HG02840 (cell line): Measurements from ENCODE around the gene DIS3.
"Not testable (repeated sequence)": the region's sequence is repeated elsewhere in the genome, so short reads cannot be mapped to it uniquely, and the experiment has no call there.

Experiments used
- ATAC-seq: cut with Tn5 transposase; IDR thresholded peaks from one replicate; pipeline ENCODE4 v1.9.1; 2021; ENCODE audit warnings: mild to moderate bottlenecking, moderate library complexity, moderate number of reproducible peaks; ENCODE audit not compliant: unreplicated experiment, low FRiP score

Gene DIS3

DNA sequence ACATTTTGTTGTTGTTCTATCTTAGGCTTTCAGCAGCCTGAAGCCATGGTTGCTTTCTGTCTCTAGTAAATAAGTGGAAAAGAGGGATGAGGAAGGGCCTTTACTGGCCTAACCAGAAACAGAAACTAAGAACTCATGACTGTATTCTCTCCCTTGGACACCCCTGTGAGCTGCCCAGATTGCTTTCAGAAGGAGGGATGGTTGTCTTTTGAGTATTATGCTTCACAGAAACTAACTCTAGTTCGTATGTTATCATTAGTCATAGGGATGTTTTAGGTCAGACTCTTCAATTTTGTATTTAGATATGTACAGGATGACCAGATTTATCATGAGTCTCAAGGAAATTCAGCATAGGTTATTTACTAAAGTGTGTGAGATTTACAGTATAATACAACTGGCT, 36.4 kb downstream of the DIS3 start:
- ATAC-seq = no peak

DNA sequence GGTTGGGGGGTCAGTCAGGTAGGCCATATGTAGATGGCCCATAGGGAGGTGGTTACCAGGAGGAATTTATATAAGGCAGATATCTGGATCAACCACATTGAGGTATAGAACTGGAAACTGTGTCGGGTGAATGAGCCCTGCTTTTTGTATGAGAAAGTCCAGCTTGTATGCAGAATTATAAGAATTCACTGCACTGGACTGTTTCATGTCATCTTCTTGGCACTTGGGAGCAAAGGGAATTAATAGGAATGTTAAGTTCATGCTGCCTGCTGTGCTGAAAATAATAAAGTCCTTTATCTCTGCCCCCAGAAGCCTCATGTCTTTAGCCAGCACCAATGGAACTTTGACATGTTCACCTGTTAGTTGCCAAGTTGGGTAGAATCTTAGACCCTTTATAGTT, 41.7 kb downstream of the DIS3 start:
- no peak for ATAC-seq

DNA sequence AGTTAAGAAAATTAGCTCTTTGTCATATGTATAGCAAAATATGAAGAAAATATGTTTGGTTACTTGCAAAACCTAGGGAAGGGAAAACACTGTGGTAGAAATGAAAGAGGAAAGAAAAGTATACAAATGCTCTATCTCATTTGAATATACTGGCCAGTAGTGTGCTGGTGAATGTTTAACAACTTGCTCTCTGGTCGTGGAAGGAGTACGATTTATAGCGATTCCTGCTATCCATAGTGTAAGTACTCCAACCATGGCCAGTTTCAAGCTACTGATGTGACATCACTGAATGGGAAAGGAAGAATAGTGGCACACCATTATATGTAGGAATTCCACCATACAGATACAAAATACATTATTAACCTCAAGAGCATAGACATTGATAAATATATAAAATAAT, 44.7 kb downstream of the DIS3 start:
- ATAC-seq = no peak

DNA sequence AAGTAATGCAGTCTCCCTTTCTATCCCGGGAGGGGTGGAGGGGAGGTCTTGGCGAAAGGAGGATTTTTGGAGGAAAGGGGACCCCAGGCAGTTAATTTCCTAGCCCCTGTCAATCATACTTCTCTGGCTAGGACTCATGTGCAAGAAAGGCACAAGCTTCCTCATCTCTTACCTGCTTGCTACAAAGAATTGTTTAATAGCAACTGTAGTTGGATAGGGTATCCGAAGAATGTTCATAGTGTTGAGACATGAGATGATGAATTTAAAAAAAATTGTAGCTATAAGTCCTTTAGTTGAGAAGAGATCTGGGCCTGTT, 53.5 kb downstream of the DIS3 start:
- no peak for ATAC-seq

DNA sequence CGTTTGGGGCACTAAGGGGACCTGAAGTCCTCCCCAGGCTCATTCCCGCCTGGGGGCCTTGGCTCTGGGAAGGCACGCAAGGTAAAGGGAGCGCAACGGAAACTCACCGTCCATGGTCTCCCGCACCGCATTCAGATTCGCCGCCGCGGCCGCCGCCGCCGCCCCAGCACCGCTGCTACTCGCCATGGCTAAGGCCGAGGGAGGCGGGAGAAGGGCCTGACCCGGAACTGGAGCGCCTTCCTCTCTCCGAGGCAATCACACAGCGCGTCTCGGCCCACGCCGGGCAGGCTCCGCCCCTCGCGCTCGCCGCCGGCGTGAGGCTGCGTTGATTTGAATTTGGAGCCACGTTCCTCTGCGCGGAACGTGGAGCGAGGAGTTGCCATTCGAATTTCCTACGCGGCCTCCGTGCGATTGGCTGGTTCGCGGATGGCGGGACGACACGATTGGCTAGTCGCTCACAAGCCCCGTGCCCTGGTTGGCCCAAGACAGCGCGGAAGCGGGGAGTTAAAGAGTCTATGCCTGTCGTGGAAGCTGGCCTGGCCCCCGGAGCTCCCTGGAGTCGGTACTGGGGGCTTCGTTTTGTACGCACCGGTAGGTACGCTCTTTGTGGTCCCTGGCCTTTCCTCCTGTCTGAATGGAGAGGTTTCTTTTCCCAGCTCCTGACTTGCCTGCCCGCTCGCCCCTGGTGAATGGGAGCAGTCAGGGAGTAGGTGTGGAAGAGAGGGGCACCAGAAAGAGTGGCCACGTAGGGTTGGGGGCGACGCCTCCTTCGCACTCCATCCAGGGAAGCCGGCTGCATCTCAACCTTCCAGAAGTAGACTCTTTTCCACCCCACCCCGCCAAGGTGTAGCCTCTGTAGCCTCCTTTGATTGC, 54.0 kb downstream of the DIS3 start, which contains the start of the genes BORA and MZT1:
BORA (plus strand) TSS at position 507 of the 873 bp plus-strand sequence. CDS start 1,018 bp downstream, outside the sequence.
MZT1 (minus strand) TSS at position 213 of the 873 bp plus-strand sequence; CDS start at position 186, 27 bp downstream.
- peak; percentile 97 for ATAC-seq

DNA sequence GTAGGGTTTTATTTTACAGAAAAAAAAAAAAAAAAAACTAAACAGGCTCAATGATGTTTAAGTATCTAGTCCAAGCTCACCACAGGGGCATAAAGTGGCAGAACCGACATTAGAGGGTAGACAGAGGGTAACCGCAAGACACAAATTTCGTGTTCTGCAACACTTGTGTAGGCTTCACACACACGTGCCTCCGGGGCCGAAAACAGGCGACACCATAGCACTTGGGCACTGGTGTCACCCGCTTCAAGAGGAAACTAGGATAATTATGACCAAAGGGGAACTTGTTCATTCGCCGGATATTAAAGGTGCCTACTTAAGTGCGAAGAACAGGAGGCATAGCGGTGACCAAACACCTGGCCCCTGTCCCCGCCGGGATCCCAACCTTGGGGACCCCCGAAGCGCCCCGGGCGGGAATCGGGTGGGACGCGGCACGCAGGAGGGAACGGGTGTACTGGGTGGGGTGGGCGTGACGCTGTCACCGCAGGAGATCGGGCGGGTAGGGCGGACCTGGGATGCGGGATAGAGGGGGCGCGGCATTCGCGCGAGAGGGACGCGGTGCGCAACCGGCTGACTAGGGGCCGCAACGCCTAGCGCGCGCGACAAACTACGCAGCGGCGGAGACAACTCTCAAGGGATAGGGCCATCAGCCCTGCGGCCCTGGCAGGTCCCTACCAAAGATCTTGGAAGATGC, 54.8 kb downstream of the DIS3 start:
- peak; percentile 26 for ATAC-seq

DNA sequence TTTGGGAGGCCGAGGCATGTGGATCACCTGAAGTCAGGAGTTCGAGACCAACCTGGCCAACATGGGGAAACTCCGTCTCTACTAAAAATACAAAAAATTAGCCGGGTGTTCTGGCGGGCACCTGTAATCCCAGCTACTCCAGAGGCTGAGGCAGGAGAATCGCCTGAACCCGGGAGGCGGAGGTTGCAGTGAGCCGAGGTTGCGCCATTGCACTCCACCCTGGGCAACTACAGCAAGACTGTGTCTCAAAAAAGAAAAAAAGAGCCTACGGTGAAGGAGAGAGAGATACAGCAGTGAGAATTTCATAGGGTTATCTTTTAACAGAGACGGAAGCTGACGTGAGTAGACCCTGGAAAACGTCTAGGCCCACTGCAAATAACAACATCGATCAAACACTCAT, 55.5 kb downstream of the DIS3 start:
- ATAC-seq = not testable (repeated sequence)

DNA sequence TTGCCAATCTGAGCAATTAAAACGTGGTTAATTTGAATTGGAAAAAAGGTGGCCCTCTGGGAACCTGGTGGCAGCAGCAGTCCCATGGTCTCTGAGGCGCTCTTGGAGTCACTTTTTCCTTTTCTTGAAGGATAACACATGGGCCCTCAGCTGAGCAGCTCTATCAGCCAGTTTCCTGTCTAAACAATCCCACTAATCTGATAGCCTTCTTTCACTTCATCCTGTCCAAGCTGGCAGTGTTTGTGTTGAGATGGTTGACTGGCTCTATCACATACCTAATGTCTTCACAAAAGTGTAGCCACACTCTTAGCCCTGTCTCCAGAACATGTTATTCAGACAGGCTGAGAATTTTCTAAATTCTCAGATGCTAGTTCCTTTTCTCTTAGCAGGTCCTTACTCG, 64.9 kb downstream of the DIS3 start:
- ATAC-seq = no peak
